ENCODE measurements around the gene DDX1.

DDX1 gene

DNA sequence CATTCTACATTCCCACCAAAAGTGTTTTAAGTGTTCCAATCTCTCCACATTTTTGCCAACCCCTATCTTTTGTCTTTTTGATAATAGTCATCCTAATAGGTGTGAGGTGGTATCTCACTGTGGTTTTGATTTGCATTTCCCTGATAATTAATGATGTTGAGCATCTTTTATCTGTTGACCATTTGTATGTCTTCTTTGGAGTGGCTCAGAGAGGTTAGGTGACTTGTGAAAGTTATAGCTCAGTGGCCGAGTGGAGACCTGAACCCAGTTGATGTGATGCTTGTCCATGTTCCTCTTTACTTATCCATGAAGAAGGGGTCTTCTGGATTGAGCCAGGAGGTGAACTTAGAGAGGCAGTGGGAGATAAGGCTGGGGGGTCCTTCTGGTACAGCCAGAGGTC lies 78.8 kb downstream of the DDX1 start:
- TF ChIP-seq, protein P1, sequence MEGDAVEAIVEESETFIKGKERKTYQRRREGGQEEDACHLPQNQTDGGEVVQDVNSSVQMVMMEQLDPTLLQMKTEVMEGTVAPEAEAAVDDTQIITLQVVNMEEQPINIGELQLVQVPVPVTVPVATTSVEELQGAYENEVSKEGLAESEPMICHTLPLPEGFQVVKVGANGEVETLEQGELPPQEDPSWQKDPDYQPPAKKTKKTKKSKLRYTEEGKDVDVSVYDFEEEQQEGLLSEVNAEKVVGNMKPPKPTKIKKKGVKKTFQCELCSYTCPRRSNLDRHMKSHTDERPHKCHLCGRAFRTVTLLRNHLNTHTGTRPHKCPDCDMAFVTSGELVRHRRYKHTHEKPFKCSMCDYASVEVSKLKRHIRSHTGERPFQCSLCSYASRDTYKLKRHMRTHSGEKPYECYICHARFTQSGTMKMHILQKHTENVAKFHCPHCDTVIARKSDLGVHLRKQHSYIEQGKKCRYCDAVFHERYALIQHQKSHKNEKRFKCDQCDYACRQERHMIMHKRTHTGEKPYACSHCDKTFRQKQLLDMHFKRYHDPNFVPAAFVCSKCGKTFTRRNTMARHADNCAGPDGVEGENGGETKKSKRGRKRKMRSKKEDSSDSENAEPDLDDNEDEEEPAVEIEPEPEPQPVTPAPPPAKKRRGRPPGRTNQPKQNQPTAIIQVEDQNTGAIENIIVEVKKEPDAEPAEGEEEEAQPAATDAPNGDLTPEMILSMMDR (IDR thresholded peaks at IDR 0.05; ENCODE audit: low read depth, low read length): no peak
- DNase-seq (ENCODE audit: extremely low read depth, low read depth): no peak

DNA sequence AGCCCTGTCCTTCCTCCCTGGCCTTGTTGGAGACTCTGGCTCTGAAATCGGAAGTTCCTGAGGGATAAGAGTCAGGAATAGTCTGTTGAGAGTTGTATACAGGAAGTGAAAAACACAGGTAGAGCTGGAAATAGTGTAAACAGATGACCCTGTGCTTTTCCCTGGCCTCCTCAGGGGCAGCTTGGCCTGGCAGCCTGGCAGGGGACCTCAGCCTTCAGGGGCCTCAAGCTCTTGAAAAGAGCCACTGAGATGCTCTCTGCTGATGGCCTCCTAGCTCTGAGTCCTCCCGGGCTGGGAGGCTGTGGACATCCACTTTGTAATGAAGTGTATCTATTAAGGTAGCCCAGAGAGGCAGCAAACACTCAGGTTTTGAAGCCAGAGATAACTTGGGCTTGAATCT lies 79.3 kb downstream of the DDX1 start:
- TF ChIP-seq, protein P1 (IDR thresholded peaks at IDR 0.05; ENCODE audit: low read depth, low read length): no peak
- no peak for DNase-seq (ENCODE audit: extremely low read depth, low read depth)

DNA sequence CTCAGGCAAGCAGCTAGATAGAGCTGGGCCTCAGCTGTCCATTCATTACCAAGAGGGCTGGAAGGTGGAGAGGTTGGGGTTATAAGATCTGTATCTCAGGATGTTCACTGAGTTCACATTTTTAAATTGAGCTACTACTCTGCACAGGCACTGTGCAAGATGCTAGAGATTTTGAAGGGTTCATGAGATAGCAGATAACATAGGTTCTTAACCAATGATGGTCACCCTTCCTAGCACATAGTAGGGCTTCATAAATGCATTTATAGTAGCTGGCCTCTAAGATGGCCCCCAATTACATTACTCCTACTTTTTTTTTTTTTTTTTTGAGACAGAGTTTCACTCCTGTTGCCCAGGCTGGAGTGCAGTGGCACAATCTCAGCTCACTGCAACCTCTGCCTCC lies 79.7 kb downstream of the DDX1 start:
- TF ChIP-seq, protein P1 (IDR thresholded peaks at IDR 0.05; ENCODE audit: low read depth, low read length): no peak
- DNase-seq (ENCODE audit: extremely low read depth, low read depth): no peak

DNA sequence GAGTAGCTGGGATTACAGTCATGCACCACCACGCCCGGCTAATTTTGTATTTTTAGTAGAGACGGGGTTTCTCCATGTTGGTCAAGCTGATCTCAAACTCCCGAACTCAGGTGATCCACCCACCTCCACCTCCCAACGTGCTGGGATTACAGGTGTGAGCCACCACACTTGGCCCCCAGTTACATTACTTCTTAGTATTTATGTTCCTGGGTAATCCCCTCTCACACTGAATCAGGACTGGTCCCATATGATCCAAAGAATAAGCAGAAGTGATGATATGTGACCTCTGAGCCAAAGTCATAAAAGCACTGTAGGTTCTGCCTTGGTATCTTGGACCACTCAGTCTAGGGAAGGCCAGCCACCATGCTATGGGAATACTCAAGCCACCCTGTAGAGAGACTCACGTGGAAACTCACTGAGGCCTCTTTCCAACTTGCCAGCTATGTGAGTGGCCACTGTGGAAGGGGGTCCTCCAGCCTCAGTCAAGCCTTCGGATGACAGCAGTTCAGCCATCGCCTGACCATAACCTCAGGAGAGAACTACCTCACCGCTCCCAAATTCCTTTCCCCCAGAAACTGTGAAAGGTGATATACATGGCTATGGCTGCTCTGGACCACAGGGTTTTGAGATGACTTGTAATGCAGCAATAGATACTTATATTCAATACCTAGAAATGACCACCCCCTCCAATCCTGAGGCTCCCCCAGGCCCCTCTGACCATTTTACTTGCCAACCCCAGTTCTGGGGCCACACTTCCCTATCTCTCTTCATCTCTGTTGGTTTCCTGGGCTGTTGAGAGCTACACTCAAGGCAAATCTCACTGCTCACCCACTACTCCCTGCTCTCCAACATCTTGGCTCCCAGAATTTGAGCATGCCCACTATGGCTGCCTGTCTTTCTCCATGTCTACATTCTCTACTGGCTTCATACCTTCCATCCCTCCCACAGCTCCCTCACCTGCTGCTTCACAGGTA lies 80.5 kb downstream of the DDX1 start:
- DNase-seq (ENCODE audit: extremely low read depth, low read depth): no peak
- TF ChIP-seq, protein P1 (IDR thresholded peaks at IDR 0.05; ENCODE audit: low read depth, low read length): no peak

DNA sequence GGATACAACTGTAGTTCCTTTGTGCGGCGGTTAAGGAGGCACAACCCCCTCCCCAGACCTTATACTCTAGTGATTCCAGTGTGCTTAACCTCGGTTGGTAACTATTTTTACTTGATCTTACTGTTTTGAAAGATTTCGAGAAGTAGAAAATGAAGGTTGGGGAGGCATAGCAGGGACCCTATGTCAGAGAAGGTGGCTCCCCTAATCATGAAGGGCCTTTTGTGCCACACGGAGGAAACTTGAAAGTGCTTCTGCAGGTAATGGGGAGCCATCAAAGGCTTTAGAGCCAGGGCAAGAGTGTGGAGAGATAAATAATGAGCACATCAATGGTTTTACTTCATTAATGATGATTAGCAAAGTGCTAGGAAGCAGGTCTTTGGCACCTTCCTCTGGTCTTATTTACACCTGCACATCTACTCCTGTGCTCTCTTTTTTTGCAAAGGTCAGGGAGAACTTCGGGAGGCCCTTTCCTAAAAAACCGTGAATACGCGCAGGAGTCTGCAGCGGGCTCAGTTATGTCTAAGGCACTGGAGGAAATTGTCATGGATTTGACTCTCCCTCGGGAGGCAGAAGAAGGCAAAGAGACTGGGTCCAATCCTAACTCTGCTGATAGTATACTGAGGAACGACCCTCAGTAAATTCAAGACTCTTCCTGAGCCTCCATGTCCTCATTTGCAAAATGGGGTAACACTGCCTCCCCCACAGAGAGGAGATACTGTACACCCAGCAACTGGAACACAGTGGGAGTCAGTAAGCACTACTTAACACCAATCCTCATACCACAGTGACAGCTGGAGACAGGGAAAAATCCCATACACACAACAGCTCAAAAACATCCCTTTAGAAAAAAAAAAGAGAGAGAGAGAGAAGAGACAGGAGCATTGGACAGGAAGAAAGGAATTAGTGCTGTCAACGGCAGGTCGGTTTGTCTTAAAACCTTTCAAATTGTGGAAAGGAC lies 81.6 kb downstream of the DDX1 start:
- TF ChIP-seq, protein P1 (IDR thresholded peaks at IDR 0.05; ENCODE audit: low read depth, low read length): no peak
- DNase-seq (ENCODE audit: extremely low read depth, low read depth): no peak

DNA sequence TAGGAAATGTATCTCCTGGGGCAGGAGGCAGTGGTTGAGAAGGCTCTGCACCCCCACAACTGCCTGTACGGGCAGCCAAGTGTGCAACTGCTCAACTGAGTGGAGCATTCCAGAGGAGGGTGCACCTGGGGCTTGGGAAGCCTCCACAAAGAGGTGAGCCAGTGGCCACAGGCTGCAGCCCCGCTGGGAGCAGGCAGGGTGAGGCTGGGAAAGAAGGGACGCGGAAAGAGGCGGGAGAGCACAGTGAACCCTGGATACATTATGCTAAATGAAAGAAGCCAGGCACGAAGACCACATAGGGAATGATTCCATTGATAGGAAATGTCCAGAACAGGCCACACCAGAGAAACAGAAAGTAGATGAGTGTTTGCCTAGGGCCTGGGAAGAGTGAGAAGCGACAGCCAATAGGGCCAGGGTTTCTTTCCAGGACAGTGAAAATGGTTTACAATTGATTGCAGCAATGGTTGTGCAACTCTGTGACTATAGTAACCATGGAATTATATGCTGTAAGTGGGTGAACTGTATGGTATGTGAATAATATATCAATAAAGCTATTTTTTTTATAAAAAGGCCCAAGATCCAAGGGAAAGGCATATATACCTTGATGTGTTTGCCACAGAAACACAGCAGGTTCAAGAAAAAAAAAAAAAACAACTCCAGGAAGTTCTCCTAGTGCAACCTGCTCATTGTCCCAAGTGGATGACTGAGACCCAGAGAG lies 82.4 kb downstream of the DDX1 start:
- TF ChIP-seq, protein P1 (IDR thresholded peaks at IDR 0.05; ENCODE audit: low read depth, low read length): no peak
- DNase-seq (ENCODE audit: extremely low read depth, low read depth): no peak
